NCI-H69 (cell line): ENCODE results near the gene C1QB.
"Not testable (repeated sequence)": the region's sequence is repeated elsewhere in the genome, so short reads cannot be mapped to it uniquely, and the experiment has no call there.

Source experiments
- DNase-seq: peaks from one replicate; lab custom pipeline; 2025; lab: John Stamatoyannopoulos, UW

Gene C1QB

DNA sequence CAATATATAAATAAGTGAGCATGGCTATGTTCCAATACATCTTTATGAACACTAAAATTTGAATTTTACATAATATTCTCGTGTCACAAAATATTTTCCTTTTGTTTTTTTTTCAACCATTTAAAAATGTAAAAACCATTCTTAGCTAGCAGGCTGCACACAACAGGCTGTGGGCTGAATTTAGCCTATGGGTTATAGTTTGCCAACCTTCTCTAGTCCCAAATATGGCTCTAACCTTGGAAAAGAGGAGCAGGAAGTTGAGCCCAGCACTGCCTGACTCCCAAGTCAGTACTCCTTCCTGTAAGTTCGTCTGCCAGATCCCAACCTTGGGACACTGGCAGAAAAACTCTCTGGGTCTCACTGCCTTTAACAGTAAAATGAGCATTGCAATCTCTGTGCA is 13.4 kb downstream of the C1QB start:
- DNase-seq = no peak

DNA sequence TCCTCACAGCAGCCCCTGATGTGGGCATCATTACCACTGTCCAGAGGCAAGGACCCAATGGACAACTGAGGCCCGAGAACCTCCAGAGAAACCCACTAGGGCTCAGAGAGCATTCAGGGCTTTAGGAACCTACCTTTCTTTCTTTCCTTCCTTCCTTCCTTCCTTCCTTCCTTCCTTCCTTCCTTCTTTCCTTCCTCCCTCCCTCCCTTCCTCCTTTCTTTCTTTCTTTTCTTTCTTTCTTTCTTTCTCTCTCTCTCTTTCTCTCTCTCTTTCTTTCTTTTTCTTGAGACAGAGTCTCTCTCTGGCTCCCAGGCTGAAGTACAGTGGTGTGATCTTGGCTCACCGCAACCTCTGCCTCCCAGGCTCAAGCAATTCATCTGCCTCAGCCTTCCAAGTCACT is 15.8 kb downstream of the C1QB start:
- DNase-seq = not testable (repeated sequence)

DNA sequence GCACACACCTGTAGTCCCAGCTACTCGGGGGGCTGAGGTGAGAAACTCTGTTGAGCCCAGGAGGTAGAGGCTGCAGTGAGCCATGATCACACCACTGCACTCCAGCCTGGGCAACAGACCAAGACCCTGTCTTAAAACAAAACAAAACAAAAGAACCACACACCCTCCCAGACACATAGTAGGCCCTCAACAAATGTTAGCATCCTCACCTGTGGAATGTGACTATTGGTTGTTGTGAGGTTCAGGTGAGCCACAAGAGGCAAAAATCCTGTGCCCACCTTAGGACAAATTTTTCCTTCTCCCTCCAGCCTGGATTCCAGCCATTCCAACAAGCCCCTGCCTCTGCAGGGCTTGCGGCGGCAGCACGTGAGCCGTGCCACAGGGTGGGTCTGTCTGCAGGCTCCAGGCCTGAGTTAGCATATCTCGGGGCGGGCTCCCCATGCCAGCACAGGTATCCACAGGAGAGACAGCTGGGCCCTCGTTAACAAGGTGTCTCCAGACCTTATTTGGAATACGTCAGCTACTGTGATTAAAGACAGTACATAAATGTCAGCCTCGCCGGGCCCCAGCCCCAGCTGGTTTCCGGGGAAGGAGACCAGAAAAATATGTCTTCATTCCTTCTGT is 17.4 kb downstream of the C1QB start:
- DNase-seq = peak; percentile 85

GRCh38 chr1:22671999-22672398 is 19.0 kb downstream of the C1QB start:
- no peak for DNase-seq

DNA sequence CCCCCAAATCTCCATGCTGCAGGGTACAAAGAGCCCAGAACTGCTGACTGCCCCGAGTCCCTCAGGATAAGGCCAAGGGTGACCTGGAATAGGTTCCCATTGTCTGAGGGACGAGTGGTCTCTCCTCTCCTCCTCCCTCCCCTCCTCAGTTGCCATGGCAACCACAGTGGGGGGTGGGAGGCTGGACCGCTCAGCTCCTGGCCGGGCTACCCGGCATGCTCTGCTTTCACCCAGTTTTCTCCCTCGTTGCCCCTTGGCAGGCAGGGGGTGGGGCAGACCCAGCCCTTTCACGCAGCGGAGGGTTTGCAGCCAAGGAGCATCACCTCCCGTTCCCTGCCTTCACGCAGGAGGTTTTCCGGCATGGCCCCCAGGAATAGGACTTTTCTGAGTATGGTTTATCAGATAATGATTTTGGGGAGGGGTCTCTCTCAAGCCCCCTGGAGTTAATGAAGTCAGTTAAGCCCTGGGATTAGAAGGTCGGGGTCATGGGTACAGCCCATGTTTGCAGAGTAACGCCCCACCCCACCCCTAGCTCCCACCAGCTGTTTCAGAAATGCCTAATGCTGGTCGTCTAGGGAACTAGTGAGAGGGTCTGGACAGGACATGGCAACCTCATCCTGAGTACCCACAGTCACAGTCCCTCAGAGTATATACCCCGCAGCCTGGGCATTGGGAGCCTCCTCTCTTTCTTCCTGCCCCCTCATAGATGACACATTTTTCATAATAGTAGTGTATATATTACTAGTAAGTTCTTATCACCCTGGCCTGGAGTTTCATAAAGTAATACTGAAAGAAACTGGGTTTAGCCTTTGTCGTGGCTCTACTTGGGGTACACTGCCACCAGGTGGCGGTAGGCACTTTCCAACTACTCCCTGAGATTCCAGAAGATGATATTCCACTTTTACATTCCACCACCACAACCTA is 20.7 kb downstream of the C1QB start:
- peak; percentile 70 for DNase-seq

DNA sequence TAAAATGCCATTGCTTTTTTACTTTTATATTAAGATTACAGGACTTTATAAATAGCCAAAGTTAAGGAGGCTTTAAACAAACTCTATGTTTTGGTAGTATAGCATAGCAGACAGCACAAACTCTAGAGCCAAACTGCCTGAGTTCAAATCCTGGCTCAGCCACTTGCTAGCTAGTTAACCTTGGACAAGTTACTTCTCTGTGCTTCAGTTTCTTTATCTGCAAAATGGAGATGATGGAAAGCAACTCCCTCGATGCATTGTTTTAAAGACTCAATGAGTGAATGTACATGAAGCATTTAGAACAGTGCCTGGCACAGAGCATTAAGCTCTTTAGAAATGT is 21.3 kb downstream of the C1QB start:
- DNase-seq = no peak

DNA sequence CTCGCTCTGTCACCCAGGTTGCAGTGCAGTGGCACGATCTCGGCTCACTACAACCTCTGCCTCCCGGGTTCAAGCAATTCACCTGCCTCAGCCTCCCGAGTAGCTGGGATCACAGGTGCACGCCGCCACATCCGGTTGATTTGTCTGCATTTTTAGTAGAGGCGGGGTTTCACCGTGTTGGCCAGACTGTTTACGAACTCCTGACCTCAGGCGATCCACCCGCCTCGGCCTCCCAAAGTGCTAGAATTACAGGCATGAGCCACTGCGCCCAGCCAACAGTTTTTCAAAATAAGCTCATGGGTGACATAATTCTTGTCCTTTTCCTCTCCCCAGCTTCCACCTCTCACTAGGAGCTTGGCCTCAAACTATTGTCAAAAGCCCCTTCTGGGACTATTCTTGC is 23.1 kb downstream of the C1QB start:
- not testable (repeated sequence) for DNase-seq

DNA sequence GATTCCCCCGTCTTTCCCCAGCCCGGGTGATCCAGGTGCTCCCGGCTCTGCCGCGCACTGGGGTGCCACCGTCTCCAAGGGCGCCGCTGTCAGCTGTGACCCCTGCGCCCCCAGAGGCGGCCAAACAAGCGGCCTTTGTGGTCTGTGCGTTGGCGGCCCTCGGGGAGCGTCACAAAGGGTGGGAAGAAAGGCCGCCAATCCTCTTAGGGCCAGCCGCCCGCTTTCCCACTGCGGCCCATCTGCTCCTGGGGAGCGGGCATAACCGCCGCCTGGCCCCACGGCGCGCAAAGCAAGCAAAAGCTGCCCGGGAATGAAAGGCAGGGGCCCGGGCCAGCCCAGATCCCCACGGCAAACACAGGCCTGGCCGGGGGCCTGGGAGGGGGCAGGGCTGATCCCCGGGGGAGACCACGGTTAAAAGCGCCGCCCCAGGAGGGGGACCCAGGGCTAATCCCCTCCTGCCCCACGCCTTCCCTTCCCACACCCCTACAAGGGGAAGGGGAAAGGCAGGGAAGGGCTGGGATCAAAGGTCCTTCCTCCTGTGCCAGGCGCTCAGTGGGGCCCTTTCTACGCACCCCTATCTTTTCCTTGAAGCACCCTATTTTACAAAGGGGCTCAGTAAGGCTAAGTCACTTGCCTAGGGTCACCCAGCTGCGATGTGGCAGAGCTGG is 24.0 kb downstream of the C1QB start:
- peak; percentile 77 for DNase-seq

DNA sequence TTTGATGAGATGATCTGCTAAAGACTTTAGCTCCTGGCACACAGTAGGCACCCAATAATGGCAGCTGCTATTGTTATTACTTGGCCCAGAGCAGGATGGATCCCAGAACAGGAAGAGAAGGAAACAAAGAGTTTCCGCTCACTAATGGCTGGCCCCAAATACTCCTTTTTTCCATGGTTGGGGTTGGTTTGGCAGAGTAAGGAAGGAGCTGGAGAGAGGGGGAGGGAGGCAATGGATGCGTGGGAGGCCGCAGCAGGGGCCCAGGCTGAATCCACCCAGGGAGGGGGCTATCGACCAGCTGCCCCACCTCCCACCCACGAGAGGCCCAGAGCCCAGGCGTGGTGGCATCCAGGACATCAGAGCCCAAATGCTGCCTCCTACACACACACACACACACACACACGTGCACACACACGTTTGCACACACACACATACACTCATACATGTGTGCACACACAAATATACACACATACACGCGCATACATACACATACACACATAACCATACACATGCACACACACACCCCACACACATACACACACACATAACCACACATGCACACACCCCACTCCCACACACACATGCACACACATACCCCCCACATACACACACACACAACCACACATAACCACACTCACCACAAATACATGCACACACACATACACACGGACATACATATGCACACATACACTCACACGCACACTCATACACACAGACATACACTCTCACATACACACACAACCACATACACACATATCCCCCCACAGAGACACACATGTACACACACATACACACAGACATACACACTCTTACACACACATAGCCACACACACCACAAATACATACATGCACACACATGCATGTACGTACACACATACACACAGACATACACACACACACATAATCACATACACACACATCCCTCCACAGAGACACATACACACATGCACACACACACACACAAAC is 25.2 kb downstream of the C1QB start:
- DNase-seq = no peak

GRCh38 chr1:22680726-22681125 is 27.7 kb downstream of the C1QB start:
- peak; percentile 70 for DNase-seq

GRCh38 chr1:22681556-22682276 is 28.7 kb downstream of the C1QB start:
- no peak for DNase-seq

DNA sequence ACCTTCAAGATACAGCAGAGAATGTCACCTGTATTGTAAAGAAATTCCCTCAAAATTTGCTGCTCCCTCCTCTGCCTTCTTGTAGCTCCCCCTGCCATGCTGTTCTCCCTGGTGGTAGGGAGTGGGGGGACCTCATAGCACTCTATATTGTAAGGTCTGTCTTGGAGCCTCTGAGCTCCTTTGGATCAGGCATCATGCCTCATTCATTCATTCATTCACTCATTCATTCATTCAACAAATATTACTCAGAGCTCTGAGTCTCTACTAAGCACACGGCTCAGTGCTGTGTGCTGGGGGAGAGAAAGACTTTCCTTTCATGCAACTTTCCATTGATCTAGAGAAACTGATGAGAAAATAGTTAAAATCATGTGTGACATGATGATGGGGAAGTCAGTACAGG is 30.5 kb downstream of the C1QB start:
- DNase-seq = no peak

GRCh38 chr1:22685591-22686059 is 32.6 kb downstream of the C1QB start:
- DNase-seq = no peak

DNA sequence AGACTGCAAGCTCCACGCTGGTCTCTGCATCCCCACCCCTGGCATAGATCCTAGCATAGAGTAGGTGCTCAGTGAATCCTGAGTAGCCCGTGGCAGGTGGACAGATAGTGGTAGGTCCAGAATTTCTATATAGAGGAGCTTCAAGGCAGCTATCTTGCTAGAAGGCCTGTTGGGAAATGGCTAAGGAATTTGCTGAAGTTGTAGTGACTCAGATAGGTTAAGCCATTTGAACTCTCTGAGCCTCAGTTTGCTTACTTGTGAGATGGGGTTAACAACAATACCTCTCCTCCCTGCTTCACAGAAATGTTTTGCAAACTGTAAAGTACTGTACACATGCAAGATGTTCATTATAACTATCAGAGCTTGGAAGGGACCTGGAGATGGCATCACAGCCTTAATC is 34.2 kb downstream of the C1QB start:
- no peak for DNase-seq

DNA sequence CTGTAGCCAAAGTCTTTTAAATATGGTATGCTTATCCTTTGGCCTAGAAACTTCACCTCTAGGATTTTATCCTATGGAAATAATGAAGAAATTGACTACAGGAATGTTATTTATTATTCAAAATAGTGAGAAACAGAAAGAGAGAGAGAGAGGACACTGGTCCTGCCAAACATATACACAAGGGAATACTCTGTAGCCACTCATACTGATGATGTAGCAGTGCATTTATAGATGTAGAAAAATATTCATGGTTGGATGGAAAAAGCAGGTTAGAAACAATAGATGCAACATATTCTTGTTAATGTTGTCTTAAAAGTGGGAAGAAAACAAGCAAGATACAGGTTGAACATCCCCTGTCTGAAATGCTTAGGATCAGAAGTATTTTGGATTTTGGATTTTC is 35.4 kb downstream of the C1QB start:
- DNase-seq = no peak

DNA sequence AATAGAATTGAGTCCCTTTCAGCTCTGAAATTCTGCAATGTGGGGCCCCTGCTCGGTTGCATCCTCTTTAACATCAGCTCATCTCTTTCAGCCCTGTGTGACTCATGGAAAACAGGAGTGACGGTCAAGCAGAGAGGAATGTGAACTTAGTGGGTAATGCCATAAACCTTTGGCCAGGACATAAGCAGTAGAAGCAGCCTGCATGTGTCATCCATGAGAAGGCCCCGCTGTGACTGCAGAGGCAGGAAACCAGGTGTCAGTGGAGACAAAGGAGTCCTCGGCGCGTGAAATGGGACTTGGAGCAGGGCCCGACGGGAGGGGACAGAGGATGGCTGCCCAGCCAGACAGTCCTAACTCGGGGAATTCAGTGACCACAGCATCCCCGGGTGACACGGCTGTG is 36.5 kb downstream of the C1QB start:
- peak; percentile 86 for DNase-seq

- peak; percentile 5 for DNase-seq
These were observed 38.2 kb downstream of the C1QB start for GRCh38 chr1:22691031-22691753.

DNA sequence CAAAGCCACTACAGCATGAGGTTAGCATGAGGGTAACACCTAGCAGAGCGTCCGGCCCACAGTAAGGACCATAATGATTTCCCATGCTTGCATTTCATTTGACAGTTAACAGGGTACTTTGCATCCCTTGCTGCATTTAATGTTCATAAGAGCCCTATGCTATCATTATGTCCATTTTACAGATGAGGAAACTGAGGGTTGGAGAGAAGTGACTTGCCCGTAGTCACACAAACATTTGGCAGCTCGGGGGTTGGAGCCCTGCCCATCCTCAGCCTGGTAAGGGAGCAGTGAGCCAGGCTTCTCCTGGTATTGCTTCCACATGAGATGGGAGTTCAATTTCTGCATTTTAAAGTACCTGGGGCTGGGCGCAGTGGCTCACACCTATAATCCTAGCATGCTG is 41.1 kb downstream of the C1QB start:
- DNase-seq = no peak

DNA sequence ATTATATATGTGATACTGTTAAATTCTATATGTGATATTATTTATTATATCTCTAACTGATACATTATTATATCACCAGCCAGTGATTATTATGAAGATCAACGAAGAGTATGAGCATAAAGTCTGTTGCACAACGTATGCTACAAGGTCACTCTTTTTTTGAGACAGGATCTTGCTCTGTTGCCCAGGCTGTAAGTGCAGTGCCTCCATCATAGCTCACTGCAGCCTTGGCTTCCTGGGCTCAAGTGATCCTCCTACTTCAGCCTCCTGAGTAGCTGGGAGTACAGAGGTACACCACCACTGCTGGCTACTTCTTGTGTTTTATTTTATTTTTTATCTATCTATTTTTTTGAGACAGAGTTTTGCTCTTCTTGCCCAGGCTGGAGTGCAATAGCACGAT is 43.6 kb downstream of the C1QB start:
- DNase-seq = no peak

- no peak for DNase-seq
These were observed 44.9 kb downstream of the C1QB start for GRCh38 chr1:22697980-22698379.
